GM21723 (cell line): ENCODE measurements around the gene NCOA1.
A peak's percentile ranks its signal among the peaks of the same experiment; 100 is the strongest.
"Not testable (repeated sequence)": the region's sequence is repeated elsewhere in the genome, so short reads cannot be mapped to it uniquely, and the experiment has no call there.

ENCODE experiments used
- ATAC-seq: cut with Tn5 transposase; IDR thresholded peaks from one replicate; pipeline ENCODE4 v1.9.1; 2021; ENCODE audit warnings: mild to moderate bottlenecking, moderate library complexity; ENCODE audit not compliant: unreplicated experiment

NCOA1 gene

DNA sequence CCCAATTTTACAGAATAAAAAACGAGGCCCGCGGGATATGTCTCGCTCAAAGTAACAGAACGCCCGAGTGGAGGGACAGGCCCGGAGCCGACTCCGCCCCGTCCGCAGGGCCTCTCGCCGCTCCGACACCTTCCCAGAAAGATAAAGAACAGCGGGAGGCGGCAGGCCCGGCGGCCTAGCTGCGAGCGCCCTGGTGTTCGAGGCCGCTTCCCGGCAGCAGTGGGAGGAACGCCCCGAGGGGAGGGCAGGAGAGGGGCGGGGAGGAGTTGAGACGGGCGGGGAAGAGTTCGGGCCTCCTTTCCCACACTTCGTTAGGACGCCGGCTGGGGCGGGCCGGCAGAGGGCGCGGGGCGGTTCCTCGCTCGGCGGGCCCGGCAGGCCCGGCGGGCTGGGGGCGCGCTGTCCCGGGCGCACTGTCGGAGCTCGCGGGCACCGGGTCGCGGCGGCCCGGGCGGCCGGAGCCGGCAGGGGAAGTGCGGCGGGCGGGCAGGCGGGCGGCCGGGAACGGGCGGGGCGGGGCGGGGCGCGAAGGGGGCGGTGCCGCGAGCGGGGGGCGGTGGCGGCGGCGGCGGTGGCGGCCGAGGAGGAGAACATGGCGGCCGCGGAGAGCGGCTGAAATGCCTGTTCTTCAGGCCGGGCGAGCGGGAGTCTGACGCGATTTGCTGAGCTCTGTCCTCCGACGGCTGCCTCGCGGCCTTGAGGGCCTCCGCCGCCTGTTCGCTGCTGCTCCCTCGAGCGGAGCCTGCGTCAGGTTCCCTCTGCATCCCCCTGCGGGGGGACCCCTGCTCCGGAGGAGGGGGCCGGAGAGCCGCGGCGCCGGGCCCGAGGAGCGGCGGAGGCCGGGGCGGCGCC is at the start of gene NCOA1:
Gene NCOA1, plus strand, starts transcription at position 565 of the 852 bp plus-strand sequence. CDS start 167,424 bp downstream, outside the sequence.
- ATAC-seq, result peak; percentile 73

DNA sequence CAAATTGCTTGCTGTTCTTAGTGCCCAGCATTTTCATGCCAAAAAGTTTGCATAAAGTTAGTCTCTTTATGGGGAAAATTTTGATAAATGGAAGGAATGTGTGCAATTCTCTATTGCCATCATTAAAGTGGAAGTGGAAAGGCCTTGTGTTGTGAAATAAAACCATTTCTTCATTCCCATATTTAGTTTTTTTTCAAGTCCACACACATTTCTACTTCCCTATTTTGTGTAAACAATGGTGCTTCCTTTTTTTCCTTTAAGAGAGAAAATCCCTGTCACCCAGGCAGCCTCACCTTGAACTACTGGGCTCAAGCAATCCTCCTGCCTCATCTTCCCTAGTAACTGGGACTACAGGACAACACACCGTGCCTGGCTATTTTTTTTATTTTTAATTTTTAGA is 42.3 kb upstream of the NCOA1 start:
- no peak for ATAC-seq

DNA sequence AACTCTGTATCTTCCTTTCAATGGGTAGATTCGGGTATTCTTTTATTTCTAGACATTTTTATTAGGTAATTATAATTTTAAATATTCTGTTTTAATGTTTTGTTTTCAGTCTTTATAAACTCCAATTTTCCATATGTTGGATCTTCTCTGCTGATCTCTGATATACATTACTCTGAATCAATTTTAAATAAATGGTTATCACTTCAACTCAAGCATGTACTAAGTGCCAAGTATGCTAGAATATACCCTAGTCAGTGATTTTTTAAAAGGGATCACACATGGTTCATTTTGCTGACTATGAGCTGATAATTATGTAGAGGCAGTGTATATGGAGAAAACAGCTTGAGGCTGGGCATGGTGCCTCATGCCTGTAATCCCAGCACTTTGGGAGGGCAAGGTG is 41.7 kb upstream of the NCOA1 start:
- no peak for ATAC-seq

DNA sequence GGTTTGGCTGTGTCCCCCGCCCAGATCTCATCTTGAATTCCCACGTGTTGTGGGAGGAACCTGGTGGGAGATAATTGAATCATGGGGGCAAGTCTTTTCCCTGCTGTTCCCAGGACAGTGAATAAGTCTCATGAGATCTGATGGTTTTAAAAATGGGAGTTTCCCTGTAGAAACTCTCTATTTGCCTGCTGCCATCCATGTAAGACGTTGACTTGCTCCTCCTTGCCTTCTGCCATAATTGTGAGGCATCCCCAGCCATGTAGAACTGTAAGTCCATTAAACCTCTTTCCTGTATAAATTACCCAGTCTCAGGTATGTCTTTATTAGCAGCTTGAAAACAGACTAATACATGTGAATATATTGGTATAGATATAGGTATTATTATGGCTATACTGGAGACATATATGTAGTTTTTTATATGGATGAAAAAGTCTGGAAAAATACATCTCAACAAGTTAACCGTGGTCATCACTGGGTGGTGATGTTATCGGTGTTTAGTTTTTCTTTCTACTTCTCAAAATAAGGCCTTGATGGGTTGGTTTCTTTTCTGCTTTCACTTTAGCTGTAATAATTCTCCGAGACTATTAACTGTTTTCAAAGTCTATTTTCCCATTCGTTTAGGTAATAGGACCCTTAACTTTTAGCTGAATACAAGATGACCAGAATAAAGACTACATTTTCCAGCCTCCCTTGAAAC is 39.1 kb upstream of the NCOA1 start:
- ATAC-seq, result no peak

DNA sequence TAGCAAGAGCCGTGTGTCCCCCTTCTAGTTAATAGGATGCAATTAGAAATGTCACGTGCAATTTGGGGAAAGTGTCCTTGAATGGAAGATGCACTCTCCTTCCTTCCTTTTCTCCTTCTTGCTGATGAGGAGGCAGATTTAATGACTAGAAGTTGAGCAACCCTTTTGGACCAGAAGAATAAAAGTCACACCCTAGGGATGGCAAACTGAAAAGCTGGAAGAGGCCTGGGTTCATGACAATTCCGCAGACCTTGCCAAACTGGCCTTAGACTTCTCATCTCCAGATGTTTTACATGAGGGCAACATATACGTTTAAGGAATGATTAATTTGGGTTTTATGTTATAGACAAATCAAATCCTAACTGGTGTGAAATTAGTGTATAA is 38.6 kb upstream of the NCOA1 start:
- no peak for ATAC-seq

DNA sequence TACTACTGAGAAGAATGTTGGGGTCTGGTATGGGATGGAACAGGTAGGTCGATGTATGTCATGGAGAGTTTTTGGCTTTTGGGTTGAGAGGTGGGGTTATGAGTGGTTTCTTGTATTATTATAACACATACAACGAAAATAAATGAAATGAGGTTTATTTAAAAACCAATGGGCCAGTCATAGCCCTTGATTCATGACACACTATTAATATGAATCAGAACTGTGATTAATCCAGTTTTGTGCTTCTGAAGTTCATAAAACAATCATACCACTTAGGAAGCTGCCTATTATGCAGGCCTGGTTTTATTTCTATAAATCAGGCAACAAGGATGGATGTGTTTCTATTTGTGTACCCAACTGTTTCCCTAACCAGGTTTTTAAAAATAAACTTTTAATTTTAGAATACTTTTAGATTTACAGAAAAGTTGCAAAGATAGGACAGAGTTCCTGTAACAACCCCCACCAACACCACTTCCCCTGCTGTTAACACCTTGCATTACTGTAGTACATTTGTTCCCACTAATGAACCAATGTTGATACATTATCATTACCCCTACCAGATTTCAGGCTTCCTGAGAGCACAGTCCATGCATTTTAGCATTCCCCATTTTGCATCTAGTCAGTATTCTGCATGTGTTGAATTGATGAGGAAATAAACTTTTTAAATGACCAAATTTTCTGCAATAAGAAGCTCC is 37.5 kb upstream of the NCOA1 start:
- no peak for ATAC-seq

DNA sequence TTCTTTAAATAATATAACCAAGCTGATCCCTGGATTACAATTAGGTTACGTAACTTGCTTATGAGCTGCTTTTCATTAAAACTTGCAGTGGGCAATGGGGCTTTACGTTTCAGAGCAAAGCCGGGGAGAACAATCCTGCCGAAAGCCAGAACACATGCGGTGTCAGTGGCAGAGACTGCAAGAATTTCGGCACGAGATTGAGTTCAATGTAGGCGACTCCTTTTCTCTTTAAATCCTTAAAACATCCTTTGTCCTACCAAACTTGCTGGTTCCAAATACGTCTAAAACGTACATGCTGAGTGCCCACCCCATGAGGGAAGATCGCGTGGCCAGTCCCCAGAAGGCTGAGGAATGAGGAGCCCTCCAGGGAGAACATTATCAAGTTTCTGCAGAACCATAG is 36.8 kb upstream of the NCOA1 start:
- ATAC-seq, result no peak

DNA sequence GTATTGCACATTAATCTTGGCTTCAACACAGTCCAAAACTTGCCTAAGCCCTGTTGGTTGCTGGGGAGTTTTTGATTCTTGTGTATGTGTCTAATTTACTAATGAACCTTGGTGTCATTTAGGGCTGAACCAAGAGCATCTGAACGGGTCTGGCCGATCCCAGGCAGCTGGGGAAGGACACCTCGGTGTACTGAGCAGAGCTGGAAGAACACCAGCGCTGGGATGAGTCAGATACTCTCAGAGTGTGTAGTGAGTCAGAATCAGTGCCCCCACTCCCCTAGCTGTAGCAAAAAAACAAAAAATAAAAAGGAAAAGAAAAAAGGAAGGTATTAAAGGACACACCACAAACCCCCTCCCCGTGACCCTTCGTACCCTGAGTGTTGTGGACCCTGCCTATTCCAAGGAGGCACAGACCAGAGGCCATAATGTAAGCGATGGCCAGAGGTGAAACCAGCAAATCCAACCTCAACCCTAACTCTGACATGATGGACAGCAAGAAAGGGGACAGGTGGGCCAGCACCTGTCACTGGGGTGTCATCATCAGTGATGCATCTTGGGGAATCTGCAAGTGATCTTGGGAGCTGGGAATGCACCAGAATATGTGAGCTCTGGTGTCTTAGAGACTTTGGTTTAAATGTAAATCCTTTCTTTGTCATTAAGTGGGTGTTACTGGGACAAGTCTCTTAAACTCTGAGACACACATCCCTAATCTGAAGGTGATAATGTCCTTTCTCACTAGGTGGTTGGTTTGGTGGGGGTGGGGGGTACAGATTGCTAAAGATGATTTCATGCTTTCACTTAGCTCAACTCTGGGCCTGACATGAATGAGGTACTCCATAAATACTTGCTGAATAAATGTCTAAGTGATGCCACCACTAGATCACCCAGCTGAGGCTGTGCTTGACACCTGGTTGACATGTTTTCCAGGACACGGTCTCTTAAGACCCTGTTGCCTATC is 34.2 kb upstream of the NCOA1 start:
- no peak for ATAC-seq

DNA sequence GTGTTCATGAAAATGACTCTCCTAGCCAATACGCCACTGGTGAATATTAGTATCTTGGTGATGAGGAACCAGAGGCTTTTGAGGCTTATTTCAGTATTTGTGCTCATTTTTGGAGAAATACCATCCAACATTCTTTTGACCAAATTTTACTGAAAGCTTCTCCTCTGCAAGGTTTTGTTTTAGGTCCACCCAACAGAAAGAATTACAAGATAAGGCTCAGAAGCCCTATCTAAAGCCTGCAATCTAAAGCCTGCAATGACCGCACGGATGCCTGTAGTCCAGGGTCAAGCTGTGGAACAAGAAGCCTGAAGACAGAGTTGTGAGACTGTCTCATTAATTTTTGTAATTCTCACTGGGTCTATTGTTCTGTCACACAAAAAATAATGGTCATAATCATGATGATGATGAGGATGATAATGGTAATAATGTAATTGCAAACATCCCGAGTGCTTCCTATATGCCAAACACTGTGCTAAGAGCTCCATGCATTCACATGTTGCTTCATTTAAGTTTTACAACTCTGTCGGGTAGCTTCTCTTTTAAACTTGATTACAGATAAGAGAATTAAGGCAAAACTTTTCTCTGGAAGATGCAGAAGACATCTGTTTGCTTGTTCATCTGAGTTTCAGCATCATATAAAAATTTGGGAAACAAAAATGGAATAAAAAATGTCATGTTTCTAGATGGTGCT is 33.2 kb upstream of the NCOA1 start:
- no peak for ATAC-seq

DNA sequence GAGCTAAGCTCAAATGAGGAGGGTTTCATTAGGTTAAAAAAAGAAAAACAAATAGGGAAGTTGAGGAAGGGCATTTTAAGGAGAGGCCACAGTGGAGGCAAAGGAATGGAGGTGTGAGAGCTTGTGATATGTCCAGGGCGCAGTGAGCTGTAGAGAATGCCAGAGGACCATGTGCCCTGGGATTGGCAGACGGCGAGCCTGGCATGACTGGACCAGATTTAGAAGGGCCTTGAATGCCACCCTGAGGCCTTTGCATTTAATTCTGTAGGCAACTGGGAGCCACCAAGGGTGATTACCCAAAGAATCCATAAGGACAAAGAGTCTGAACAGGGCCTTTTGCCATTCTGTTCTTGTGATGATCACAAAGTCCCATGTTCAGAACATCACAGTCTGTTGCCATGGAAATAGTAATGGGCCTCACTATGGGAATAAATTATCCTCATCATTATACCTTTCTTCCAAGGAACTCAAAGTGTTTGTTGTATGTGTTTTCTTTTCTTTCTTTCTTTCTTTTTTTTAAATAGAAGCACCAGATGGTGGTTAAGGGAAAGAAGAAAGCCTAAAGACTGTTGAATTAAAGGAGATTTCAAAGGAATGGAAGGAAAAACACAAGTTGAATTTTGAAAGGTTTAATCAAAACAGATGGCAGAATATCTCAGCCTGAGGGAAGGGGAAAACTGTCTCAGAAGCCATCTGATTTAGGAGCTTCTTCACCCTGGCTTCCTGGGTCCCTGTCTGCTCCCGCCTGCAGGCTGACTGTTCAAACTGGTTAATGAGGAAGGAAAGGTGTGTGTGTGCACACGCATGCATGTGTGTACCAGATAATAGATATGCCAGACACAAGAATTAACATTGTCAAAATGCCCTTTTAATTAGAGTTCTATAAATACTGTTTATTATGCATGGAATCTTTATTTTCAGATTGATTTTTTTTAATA is 31.6 kb upstream of the NCOA1 start:
- ATAC-seq, result no peak

DNA sequence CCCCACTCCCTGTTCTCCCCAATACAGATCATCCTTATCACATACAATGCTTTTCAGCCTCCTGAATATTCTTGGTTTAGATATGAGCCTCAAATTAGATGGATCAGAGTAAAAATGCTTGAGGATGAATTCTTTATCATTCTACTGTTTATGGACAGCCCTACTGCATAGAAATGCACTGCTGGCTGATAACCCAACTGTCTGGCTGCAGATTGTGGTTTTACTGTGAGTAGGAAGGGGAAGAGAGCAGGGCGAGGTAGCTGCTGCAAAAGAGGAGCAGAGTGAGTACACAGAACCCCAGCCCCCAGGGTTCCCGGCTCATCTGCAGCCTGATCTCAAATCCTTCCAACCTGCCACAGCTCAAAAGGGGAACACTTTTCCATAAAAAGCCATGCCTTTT is 29.4 kb upstream of the NCOA1 start:
- no peak for ATAC-seq

DNA sequence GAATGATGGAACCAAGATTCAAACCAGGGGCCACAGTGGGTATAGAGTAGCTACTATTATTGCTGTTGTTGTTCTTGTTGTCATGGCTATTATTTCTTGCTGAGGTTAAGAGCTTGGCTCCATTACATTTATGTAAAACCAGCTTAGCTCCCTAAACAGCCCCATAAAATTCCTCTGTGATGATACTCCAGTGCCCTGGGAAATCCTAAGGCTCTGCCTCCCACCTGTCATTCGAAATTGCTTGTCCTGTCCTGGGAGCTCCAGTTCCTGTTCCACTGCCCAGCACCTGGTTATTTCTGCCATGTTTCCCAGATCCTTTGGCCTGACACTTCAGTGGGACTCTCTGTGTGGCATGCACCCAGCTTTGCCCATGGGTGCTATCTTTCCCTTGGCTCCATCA is 27.8 kb upstream of the NCOA1 start:
- no peak for ATAC-seq

DNA sequence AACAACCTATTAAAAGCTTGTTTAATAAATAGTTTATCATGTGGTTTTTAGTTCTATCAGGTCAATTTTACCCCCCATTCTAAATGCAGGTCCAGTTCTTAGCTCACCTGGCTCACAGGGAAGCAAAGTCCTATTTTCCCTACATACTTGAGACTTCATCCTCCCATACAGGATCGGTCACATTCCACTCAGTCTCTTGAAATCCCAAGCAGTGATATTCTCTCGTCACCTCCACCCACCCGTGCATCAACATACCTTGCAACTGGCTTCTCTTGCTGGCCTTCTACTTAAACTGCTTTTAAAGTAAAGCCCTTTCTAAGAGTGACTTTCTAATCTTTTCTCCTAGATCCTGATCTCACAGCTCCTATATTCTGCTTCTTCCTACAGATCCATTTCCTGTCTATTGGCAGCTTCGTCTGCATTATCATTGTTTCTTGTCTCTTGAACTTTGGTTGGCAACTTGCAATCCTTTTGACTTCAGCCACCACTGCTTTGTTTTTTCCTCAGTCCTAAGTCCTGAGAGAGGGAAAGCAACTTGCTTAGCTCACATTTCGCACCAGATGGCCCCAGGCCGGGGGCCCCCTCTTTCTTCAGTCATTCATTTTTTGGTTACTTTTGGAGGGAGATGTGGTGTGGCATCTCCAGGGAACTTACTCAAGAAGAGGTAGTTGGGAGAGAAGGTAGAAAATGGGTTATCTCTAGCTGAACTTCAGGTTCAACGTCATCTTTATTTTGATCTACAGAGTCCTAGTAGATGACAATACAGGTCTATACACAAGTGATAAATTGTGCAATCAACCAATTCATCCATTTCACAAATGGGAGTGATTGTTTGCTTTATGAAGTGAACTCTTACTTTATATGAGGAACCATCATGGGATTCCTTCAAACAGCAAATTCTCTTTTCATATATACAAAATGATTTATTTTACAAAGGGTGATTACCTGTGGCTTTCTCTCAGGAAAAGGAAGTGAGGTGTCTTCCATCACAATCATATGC is 23.9 kb upstream of the NCOA1 start:
- ATAC-seq, result no peak

DNA sequence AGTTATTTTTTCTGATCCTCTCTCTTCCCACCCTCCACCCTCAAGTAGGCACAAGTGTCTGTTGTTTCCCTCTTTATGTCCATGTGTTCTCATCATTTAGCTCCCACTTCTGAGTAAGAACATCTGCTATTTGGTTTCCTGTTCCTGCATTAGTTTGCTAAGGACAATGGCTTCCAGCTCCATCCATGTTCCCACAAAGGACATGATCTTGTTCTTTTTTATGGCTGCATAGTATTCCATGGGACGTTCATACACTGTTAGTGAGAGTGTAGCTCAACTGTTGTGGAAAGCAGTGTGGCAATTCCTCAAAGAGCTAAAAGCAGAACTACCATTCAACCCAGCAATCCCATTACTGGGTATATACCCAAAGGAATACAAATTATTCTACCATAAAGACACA is 22.6 kb upstream of the NCOA1 start:
- not testable (repeated sequence) for ATAC-seq

DNA sequence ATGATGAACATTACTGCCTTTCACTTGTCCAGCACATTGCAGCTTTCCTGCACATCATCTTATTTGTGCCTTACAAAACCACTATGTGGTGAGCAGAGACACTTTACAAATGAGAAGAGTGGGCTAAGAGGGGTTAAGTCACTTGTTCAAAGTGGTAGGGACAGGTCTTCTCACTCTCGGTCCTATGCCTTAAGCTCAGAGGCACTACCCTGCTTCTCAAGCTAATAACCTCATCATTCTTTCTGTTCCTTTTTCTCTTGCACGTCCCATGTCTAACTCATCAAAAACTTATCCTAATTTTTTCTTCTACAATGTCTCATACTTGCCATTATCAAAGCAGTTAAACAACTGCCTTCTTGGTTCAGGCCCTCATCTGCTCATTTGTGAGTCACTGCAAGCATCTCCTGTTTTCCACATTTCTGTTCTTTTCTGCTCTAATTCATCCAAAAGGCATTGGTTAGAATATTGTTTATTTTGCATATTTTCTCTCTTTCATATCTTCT is 21.9 kb upstream of the NCOA1 start:
- no peak for ATAC-seq

DNA sequence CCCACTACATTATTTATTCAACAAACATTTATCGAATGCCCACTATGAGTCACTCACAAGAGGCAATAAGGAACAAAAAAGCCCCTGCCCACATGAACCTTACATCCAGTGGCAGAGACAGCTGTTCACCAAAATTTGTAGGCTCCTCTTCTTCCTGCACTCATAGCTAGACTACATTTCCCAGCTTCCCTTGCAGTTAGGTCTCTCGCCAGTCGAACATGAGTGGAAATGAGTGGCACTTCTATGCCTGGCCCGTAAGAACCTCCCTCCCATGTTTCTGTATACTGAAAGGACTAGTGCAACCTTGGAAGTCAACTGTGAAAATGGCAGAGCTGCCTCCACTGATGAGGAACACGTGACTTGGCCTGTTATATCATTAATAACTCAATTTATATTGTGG is 19.4 kb upstream of the NCOA1 start:
- ATAC-seq, result no peak

DNA sequence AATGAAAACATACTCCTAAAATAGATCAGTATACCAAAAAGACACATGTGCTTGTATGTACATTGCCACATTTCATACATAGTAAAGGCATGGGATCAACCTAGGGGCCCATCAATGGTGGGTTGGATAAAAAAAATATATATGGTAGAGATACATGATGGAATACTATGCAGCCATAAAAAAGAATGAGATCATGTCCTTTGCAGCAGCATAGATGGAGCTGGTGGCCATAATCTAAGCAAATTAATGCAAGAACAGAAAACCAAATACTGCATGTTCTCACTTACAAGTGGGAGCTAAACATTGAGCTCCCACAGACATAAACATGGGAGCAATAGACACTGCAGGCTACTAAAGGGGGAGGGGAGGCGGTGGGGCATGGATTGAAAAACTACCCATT is 18.6 kb upstream of the NCOA1 start:
- ATAC-seq, result no peak

DNA sequence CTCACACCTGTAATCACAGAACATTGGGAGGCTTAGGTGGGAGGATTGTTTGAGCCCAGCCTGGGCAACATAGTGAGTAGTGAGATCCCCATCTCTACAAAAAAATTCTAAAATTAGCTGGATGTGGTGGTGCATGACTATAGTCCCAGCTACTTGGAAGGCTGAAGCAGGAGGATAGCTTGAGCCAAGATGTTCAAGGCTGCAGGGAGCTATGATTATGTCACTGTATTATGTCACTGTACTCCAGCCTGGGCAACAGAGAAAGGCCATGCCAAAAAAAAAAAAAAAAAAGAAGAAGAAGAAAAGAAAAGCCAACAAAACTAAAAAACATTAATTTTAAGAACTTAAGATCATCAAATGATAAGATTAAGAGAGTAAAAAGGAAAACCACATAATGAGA is 17.4 kb upstream of the NCOA1 start:
- ATAC-seq, result no peak
